HG03571 (cell line): ENCODE measurements around the gene SMIM3.

ENCODE experiments used
- ATAC-seq: cut with Tn5 transposase; IDR thresholded peaks from one replicate; pipeline ENCODE4 v1.9.1; 2021; ENCODE audit not compliant: unreplicated experiment

The SMIM3 gene

GRCh38 chr5:150765011-150765798 is 13.4 kb upstream of the SMIM3 start:
- ATAC-seq: no peak

GRCh38 chr5:150765799-150766169 is 12.8 kb upstream of the SMIM3 start:
- no peak for ATAC-seq

- ATAC-seq: no peak
Observed at GRCh38 chr5:150766251-150766650, 12.3 kb upstream of the SMIM3 start.

- no peak for ATAC-seq
Observed at GRCh38 chr5:150771034-150771795, 7.3 kb upstream of the SMIM3 start.

- ATAC-seq: no peak
Observed at GRCh38 chr5:150774145-150774544, 4.4 kb upstream of the SMIM3 start.

GRCh38 chr5:150777685-150778084 is 872 bp upstream of the SMIM3 start:
- no peak for ATAC-seq

- ATAC-seq: no peak
Observed at GRCh38 chr5:150778088-150778516, 455 bp upstream of the SMIM3 start.

- no peak for ATAC-seq
Observed at GRCh38 chr5:150779397-150780186, 1.0 kb downstream of the SMIM3 start.

GRCh38 chr5:150780187-150780692 is 1.7 kb downstream of the SMIM3 start:
- peak; percentile 52 for ATAC-seq

- no peak for ATAC-seq
Observed at GRCh38 chr5:150780816-150781221, 2.3 kb downstream of the SMIM3 start.

GRCh38 chr5:150781706-150782614 is 3.4 kb downstream of the SMIM3 start:
- ATAC-seq: no peak

GRCh38 chr5:150782850-150783249 is 4.3 kb downstream of the SMIM3 start:
- no peak for ATAC-seq

- ATAC-seq: peak; percentile 49
Observed at GRCh38 chr5:150783422-150783928, 4.9 kb downstream of the SMIM3 start.

GRCh38 chr5:150785950-150786349 is 7.4 kb downstream of the SMIM3 start:
- no peak for ATAC-seq

GRCh38 chr5:150786876-150787275 is 8.3 kb downstream of the SMIM3 start:
- no peak for ATAC-seq

GRCh38 chr5:150787656-150788055 is 9.1 kb downstream of the SMIM3 start:
- ATAC-seq: no peak

- no peak for ATAC-seq
Observed at GRCh38 chr5:150788977-150789376, 10.4 kb downstream of the SMIM3 start.

GRCh38 chr5:150789450-150789849 is 10.9 kb downstream of the SMIM3 start:
- ATAC-seq: no peak

GRCh38 chr5:150789943-150790611 is 11.5 kb downstream of the SMIM3 start:
- ATAC-seq: peak; percentile 88
